Esophagus squamous epithelium (tissue), 5 donors: ENCODE measurements around the gene MAGED4. TPM values are rescaled to one million over a fixed set of nuclear protein-coding genes. Genes with fewer than 3 reads are reported as not detected.
"Not testable (repeated sequence)": the region's sequence is repeated elsewhere in the genome, so short reads cannot be mapped to it uniquely, and the experiment has no call there.

Source experiments
- DNase-seq: peaks from one replicate; lab custom pipeline; 2025; lab: John Stamatoyannopoulos, UW
- H3K27ac ChIP-seq, 4 donors: fragments of 200-600 bp; sonication (generic); one replicate each; pipeline ENCODE4 v1.5.1; 2016 to 2019; ENCODE audit warnings: mild to moderate bottlenecking in 1 of 4
- H3K27me3 ChIP-seq, 4 donors: fragments of 200-600 bp; sonication (generic); 1 replicate in 3 of 4; 2 replicates in 1 of 4; pipeline versions ENCODE4 v1.5.1 to v1.6.0; 2017 to 2021; ENCODE audit warnings: antibody characterized with exemption in 1 of 4
- H3K36me3 ChIP-seq, 3 donors: fragments of 200-600 bp; sonication (generic); one replicate each; pipeline ENCODE4 v1.5.1; 2016 to 2019
- H3K4me1 ChIP-seq, 3 donors: fragments of 200-600 bp; sonication (generic); one replicate each; pipeline ENCODE4 v1.5.1; 2017 to 2019
- H3K4me3 ChIP-seq, 4 donors: fragments of 200-600 bp; sonication (generic); 1 replicate in 3 of 4; 2 replicates in 1 of 4; pipeline ENCODE4 v1.5.1; 2016 to 2019; ENCODE audit warnings: mild to moderate bottlenecking in 2 of 4, moderate library complexity in 1 of 4
- H3K9me3 ChIP-seq, 3 donors: fragments of 200-600 bp; sonication (generic); one replicate each; pipeline ENCODE4 v1.5.1; 2016 to 2019
- POLR2A ChIP-seq, 4 donors: fragments of 450-650 bp; IDR thresholded peaks; one replicate each; pipeline ENCODE4 v1.6.1; 2017; ENCODE audit warnings: antibody characterized with exemption in 4 of 4, mild to moderate bottlenecking in 4 of 4, moderate library complexity in 3 of 4
- WGBS, 2 donors: methylation state at CpG; one replicate each; pipeline ENCODE4 v1.1.5; 2018; 5-methylcytosine and 5-hydroxymethylcytosine counted together
- intact Hi-C: fragments of 100-400 bp; cut with DNase I; formaldehyde crosslinking; loops from one replicate; pipeline ENCODE4 v1.15.0; 2022
- total RNA-seq, 4 donors: library from RNA; depleted of rRNA; stranded (reverse); fragments of >200 nt; gene quantifications; one replicate each; pipeline ENCODE4 v1.1.0, GENCODE V29; 2016
- TF ChIP-seq, protein P1 (sequence below), 6 experiments: fragments of 450-650 bp in 4 of 6; fragments of 200-600 bp in 2 of 6; sonication (generic) in 2 of 6; IDR thresholded peaks; one replicate each; pipeline ENCODE4 v1.5.1; 2016 to 2019; ENCODE audit warnings: antibody characterized with exemption in 6 of 6, mild to moderate bottlenecking in 4 of 6, moderate library complexity in 4 of 6
- donor health status: DM: yes; HTN: yes; CAD: no.

Gene MAGED4, protein sequence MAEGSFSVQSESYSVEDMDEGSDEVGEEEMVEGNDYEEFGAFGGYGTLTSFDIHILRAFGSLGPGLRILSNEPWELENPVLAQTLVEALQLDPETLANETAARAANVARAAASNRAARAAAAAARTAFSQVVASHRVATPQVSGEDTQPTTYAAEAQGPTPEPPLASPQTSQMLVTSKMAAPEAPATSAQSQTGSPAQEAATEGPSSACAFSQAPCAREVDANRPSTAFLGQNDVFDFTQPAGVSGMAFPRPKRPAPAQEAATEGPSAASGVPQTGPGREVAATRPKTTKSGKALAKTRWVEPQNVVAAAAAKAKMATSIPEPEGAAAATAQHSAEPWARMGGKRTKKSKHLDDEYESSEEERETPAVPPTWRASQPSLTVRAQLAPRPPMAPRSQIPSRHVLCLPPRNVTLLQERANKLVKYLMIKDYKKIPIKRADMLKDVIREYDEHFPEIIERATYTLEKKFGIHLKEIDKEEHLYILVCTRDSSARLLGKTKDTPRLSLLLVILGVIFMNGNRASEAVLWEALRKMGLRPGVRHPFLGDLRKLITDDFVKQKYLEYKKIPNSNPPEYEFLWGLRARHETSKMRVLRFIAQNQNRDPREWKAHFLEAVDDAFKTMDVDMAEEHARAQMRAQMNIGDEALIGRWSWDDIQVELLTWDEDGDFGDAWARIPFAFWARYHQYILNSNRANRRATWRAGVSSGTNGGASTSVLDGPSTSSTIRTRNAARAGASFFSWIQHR
- 1 to 10 TPM in 1 of 4 donors, under 1 TPM in 3; 0.23 to 1.1 (median 0.74) TPM for total RNA-seq

DNA sequence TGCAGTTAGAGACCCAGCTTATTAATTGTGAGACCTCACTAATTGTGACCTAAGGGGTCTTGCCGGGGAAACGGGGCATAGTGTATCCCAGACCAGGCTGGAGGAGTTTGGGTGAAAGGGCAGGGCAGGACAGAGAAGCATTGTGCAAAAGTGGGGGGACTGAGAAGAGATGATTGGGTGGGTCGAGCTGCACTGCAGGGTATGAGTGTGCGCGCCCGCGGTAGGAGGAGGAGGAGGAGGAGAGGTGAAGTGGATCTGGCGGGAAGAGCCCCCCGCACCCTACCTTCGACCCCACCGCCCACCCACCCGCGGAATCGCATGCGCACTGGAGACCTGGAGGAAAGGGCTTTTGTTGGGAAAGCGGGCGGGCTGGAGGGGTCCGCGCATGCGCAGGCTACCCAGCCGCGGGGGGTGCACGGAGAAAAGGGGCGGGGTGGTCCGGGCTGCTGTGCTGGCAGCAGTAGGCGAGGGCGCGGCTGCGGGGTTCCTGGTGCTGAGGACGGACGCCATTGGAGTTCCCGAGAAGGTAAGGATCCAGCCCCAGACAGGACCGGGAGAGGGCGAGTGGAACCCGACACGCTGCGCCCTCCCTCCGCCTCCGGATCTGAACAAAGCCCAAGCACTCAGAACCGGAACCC, at the start of gene MAGED4:
TSS of gene MAGED4 (plus strand) at position 449 of the 638 bp plus-strand sequence. CDS start 1,035 bp downstream, outside the sequence.
- H3K9me3 ChIP-seq, H3K36me3 ChIP-seq, intact Hi-C loops, H3K4me3 ChIP-seq, H3K27ac ChIP-seq, H3K4me1 ChIP-seq, DNase-seq, H3K27me3 ChIP-seq: not testable (repeated sequence)
- WGBS, 2 donors: no CpG with 5 or more reads among the region's 40 CpGs

DNA sequence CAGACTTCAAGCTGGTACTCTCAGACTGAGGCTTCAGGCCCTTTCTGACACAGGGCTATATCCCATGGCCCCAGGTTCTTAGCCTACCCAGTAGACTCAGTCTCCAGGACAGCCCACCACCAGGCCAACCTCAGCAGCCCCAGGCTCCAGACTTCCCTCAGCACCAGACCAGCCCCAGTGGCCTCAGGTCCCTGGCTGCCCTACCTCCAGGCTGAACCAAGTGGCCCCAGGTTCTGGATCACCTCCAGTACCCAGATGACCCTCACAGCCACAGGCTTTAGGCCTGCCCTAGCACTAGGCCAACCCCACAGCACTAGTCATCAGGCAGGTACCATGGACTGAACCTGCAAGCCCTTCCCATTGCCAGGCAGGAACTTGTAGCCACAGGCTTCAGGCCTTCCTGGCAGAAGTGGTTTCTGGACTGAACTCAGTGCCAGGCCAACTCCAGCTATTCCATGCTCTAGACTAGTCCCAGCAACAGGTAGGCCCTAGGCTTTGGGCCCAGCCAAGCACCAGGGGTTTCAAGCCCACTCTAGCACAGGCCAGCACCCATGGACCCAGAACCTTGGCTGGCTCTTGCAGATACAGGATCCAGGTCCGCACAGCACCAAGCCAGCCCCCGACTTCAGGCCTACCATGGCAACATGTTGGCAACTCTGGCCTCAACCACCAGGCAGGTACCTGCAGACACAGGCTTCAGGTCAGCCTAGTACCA, 45.7 kb upstream of the MAGED4 start:
- WGBS, 2 donors: 83% methylated on average over 1 of the region's 2 CpGs; no CpG with 5 or more reads in 1 of the 2 donors
- TF ChIP-seq, protein P1, sequence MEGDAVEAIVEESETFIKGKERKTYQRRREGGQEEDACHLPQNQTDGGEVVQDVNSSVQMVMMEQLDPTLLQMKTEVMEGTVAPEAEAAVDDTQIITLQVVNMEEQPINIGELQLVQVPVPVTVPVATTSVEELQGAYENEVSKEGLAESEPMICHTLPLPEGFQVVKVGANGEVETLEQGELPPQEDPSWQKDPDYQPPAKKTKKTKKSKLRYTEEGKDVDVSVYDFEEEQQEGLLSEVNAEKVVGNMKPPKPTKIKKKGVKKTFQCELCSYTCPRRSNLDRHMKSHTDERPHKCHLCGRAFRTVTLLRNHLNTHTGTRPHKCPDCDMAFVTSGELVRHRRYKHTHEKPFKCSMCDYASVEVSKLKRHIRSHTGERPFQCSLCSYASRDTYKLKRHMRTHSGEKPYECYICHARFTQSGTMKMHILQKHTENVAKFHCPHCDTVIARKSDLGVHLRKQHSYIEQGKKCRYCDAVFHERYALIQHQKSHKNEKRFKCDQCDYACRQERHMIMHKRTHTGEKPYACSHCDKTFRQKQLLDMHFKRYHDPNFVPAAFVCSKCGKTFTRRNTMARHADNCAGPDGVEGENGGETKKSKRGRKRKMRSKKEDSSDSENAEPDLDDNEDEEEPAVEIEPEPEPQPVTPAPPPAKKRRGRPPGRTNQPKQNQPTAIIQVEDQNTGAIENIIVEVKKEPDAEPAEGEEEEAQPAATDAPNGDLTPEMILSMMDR (IDR thresholded peaks at IDR 0.05): no peak
- TF ChIP-seq POLR2A (IDR thresholded peaks at IDR 0.05): no peak
- no peaks in the 10 kb centered on the region for H3K36me3 ChIP-seq
- H3K9me3 ChIP-seq: no peaks in the 10 kb centered on the region
- no peaks in the 10 kb centered on the region for H3K27me3 ChIP-seq
- H3K27ac ChIP-seq: no peak overlapping the region
- intact Hi-C loops: no loop called here
- H3K4me3 ChIP-seq: no peak overlapping the region
- no peak for DNase-seq
- H3K4me1 ChIP-seq: no peaks in the 10 kb centered on the region

DNA sequence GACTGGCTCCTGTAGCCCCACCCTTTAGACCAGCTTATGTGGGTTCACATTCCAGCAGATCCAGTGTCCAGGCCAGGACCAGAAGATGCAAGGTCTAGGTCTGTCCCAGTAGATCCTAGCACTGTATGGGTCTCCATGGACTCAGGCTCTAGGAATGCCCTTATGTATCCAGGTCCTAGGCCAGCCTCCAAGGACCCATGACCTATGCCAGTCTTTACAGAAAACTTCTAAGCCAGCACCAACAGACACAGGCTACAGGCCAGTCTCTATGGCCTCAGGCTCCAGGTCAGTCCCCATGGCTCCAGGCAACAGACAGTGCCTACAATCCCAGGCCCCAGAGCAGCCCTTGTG, 45.2 kb upstream of the MAGED4 start:
- TF ChIP-seq POLR2A (IDR thresholded peaks at IDR 0.05): no peak
- TF ChIP-seq, protein P1 (IDR thresholded peaks at IDR 0.05): no peak
- no peak for DNase-seq
- no peak overlapping the region for H3K27ac ChIP-seq
- no peaks in the 10 kb centered on the region for H3K27me3 ChIP-seq
- no peak overlapping the region for H3K4me3 ChIP-seq
- no peaks in the 10 kb centered on the region for H3K9me3 ChIP-seq
- no peaks in the 10 kb centered on the region for H3K4me1 ChIP-seq
- H3K36me3 ChIP-seq: no peaks in the 10 kb centered on the region
- intact Hi-C loops: no loop called here

DNA sequence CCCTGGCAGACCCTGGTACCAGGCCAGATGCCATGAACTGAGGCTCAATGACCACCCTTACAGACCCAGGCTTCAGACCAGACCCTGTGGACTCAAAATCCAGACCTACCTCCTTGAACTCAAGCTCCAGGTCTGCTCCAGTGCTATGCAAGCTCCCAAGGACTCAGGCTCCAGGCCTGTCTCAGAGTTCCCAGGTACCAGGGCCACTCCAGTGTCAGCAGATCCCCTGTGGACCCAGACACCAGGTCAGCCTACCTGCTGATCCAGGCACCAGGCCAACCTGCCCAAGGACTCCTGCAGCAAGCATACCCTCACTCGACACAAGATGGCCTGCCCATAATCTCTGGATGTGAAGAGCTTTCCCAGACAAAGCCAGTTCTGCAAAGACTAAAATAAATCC, 44.7 kb upstream of the MAGED4 start:
- H3K27me3 ChIP-seq: no peaks in the 10 kb centered on the region
- intact Hi-C loops: no loop called here
- no peak for TF ChIP-seq POLR2A (IDR thresholded peaks at IDR 0.05)
- TF ChIP-seq, protein P1 (IDR thresholded peaks at IDR 0.05): no peak
- no peaks in the 10 kb centered on the region for H3K9me3 ChIP-seq
- H3K4me1 ChIP-seq: no peaks in the 10 kb centered on the region
- no peak for DNase-seq
- WGBS, 2 donors: 40 to 63% methylated on average over 1 of the region's 1 CpG
- no peak overlapping the region for H3K4me3 ChIP-seq
- H3K36me3 ChIP-seq: no peaks in the 10 kb centered on the region
- H3K27ac ChIP-seq: no peak overlapping the region

DNA sequence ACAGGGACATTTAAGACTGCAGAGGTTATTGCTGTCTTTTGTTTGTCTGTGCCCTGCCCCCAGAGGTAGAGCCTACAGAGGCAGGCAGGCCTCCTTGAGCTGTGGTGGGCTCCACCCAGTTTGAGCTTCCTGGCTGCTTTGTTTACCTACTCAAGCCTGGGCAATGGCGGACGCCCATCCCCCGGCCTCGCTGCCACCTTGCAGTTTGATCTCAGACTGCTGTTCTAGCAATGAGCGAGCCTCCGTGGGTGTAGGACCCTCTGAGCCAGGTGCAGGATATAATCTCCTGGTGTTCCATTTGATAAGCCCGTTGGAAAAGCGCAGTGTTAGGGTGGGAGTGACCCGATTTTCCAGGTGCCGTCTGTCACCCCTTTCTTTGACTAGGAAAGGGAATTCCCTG, 34.0 kb upstream of the MAGED4 start:
- no CpG with 5 or more reads among the region's 10 CpGs for WGBS, 2 donors

DNA sequence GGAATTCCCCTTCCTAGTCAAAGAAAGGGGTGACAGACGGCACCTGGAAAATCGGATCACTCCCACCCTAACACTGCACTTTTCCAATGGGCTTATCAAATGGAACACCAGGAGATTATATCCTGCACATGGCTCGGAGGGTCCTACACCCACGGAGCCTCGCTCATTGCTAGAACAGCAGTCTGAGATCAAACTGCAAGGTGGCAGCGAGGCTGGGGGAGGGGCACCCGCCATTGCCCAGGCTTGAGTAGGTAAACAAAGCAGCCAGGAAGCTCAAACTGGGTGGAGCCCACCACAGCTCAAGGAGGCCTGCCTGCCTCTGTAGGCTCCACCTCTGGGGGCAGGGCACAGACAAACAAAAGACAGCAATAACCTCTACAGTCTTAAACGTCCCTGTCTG, 24.5 kb upstream of the MAGED4 start:
- DNase-seq, H3K4me3 ChIP-seq, H3K27me3 ChIP-seq, intact Hi-C loops, H3K4me1 ChIP-seq, H3K9me3 ChIP-seq, H3K27ac ChIP-seq, H3K36me3 ChIP-seq: not testable (repeated sequence)
- 33 to 63% methylated on average over 1 to 4 of the region's 8 CpGs for WGBS, 2 donors

More for the DNA sequence above, 34.0 kb upstream of the MAGED4 start:
- H3K4me3 ChIP-seq, intact Hi-C loops, H3K4me1 ChIP-seq, H3K36me3 ChIP-seq, H3K9me3 ChIP-seq, H3K27me3 ChIP-seq, DNase-seq, H3K27ac ChIP-seq: not testable (repeated sequence)
